ENCODE results near the gene ROR2. TPM values are rescaled to one million over a fixed set of nuclear protein-coding genes. Genes with fewer than 3 reads are reported as not detected.

The ROR2 gene
- total RNA-seq, 1 experiment from 2014 or later = 2.7 TPM

DNA sequence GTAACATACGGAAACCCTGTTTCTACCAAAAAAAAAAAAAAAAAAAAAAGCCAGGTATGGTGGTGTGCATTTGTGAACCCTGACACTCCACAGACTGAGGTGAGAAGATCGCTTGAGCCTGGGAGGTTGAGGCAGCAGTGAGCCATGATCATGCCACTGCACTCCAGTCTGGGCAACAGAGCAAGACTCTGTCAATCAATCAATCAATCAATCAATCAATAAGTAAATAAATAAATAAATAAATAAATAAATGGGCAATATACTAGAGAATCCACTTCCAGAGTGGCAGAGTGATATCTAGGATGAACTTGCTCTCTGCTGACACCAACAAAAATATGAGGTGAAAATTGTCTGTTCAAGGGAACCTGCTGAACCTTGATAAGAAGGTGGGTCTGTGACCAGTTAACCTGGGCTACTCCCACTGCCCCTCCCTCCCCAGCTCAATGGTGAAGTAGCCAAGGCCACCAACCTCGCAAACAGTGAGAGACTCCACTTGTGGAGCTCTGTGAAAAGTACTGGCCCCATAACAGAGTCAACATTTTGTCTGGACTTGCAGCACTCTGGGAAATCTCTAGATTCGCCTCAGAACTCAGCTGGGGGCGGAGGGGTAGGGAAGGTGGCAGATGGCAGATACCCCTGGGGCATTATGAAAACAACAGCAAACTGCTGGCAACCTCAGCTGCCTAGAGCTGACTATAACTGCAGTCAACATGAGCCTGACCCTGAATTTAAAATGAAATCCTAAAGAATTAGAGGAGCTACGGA, 163.7 kb downstream of the ROR2 start:
- peaks cover 3 to 6% of the 10 kb centered on the region in 2 experiments for H3K4me1 Mint-ChIP-seq
- Histone ChIP-seq H3K79me2 (ENCODE audit: insufficient read depth, low read length) (no peaks in the 10 kb centered on the region), H3K27ac (ENCODE audit: insufficient read length, low read depth, low read length) (no peak overlapping the region)

More for the DNA sequence above, 163.7 kb downstream of the ROR2 start:
- Mint-ChIP-seq H3K27me3 (ENCODE audit: low read depth) (peaks cover 9% of the 10 kb centered on the region), H3K9me3 (peaks cover 9 to 17% of the 10 kb centered on the region in 2 experiments; a peak in 4 of 5 replicates), H3K4me3 (no peak overlapping the region), H3K27ac (no peak overlapping the region), H3K36me3 (ENCODE audit: insufficient read depth in 1 of 3, low read depth in 3 of 3) (peaks cover 0 to 21% (median 0%) of the 10 kb centered on the region in 3 experiments; a peak in 3 of 7 replicates)
- H2BK5ac ChIP-seq (ENCODE audit: insufficient read length, low read length) = no peak overlapping the region
- H3K18ac ChIP-seq (ENCODE audit: insufficient read length, low read depth, low read length) = no peak overlapping the region
- no CpG with 5 or more reads among the region's 6 CpGs for WGBS (ENCODE audit: extremely low coverage, insufficient read length, low lambda C conversion rate)
- H3K9ac ChIP-seq (ENCODE audit: extremely low read depth, insufficient read length, low read length) = no peak overlapping the region
- H2BK15ac ChIP-seq (ENCODE audit: low read depth, low read length) = no peak overlapping the region
- no peaks in the 10 kb centered on the region for H3K23me2 ChIP-seq (ENCODE audit: insufficient read length, low read depth, low read length, poor library complexity, severe bottlenecking)
- no peaks in the 10 kb centered on the region for H4K20me1 ChIP-seq (ENCODE audit: control insufficient read depth, insufficient read depth, insufficient read length)
- H2BK120ac ChIP-seq (ENCODE audit: low read depth, low read length, poor library complexity, severe bottlenecking) = no peak overlapping the region
- H2BK20ac ChIP-seq (ENCODE audit: low read depth, low read length, poor library complexity, severe bottlenecking) = no peak overlapping the region
- H3K23ac ChIP-seq (ENCODE audit: insufficient read length, low read depth, low read length) = no peak overlapping the region
- no peaks in the 10 kb centered on the region for H3K79me1 ChIP-seq (ENCODE audit: insufficient read depth, low read depth, low read length, poor library complexity, severe bottlenecking)
- H2AFZ ChIP-seq (ENCODE audit: low read length) = no peak overlapping the region
- H4K91ac ChIP-seq (ENCODE audit: insufficient read length, low read depth, low read length) = no peak overlapping the region
- no peak overlapping the region for H2AK5ac ChIP-seq (ENCODE audit: insufficient read length, low read length)
- TF ChIP-seq, protein P1, sequence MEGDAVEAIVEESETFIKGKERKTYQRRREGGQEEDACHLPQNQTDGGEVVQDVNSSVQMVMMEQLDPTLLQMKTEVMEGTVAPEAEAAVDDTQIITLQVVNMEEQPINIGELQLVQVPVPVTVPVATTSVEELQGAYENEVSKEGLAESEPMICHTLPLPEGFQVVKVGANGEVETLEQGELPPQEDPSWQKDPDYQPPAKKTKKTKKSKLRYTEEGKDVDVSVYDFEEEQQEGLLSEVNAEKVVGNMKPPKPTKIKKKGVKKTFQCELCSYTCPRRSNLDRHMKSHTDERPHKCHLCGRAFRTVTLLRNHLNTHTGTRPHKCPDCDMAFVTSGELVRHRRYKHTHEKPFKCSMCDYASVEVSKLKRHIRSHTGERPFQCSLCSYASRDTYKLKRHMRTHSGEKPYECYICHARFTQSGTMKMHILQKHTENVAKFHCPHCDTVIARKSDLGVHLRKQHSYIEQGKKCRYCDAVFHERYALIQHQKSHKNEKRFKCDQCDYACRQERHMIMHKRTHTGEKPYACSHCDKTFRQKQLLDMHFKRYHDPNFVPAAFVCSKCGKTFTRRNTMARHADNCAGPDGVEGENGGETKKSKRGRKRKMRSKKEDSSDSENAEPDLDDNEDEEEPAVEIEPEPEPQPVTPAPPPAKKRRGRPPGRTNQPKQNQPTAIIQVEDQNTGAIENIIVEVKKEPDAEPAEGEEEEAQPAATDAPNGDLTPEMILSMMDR (conservative IDR thresholded peaks at IDR 0.05) = no peak
- no peak for DNase-seq
- no peak overlapping the region for H3K4ac ChIP-seq (ENCODE audit: low read depth, low read length)
- H3T11ph ChIP-seq (ENCODE audit: low read length) = no peak overlapping the region
- no peak overlapping the region for H2BK12ac ChIP-seq (ENCODE audit: insufficient read length, low read depth, low read length)
- no peak overlapping the region for H4K5ac ChIP-seq (ENCODE audit: insufficient read length, low read depth, low read length)
- H3K4me2 ChIP-seq (ENCODE audit: insufficient read depth, insufficient read length, low read length) = no peak overlapping the region
- no peak overlapping the region for H3K14ac ChIP-seq (ENCODE audit: insufficient read depth, low read length)
- H4K8ac ChIP-seq (replicated peaks; ENCODE audit: insufficient read length, low read depth, low read length) = no peak overlapping the region
- H3K4me1 ChIP-seq (ENCODE audit: insufficient read depth, low read length) = no peaks in the 10 kb centered on the region
- no peaks in the 10 kb centered on the region for H3K27me3 ChIP-seq (ENCODE audit: insufficient read depth, low read length)
- H3K56ac ChIP-seq (ENCODE audit: insufficient read length, low read depth, low read length) = no peak overlapping the region
- H3K9me3 ChIP-seq (ENCODE audit: control insufficient read depth, low read depth, low read length) = no peaks in the 10 kb centered on the region
